Lung (tissue), 12 donors: ENCODE measurements around the gene RAPGEF1. TPM values are rescaled to one million over a fixed set of nuclear protein-coding genes. Genes with fewer than 3 reads are reported as not detected.
A peak's percentile ranks its signal among the peaks of the same experiment; 100 is the strongest.

Experiments used
- ATAC-seq: fragments of 200-7000 bp; cut with Tn5 transposase; one replicate; pipeline ENCODE4 v1.9.1; 2020; ENCODE audit warnings: moderate number of reproducible peaks; ENCODE audit not compliant: insufficient read depth, low FRiP score
- DNase-seq, 3 donors: peaks; one replicate each; pipeline ENCODE4 v3.0.0-alpha.2; 2013 to 2017
- H3K27ac ChIP-seq, 2 donors: one replicate each; pipeline ENCODE4 v1.5.1; 2013; ENCODE audit warnings: mild to moderate bottlenecking in 2 of 2, moderate library complexity in 2 of 2, control low read depth in 1 of 2, inconsistent platforms in 1 of 2, low read depth in 1 of 2, low read length in 1 of 2
- H3K27me3 ChIP-seq, 3 donors: one replicate each; pipeline ENCODE4 v1.5.1; 2013; ENCODE audit warnings: low read length in 2 of 3; ENCODE audit not compliant: control insufficient read depth in 3 of 3, insufficient read depth in 3 of 3
- H3K36me3 ChIP-seq, 4 donors: one replicate each; pipeline ENCODE4 v1.5.1; 2013; ENCODE audit warnings: low read length in 4 of 4, mild to moderate bottlenecking in 1 of 4, moderate library complexity in 1 of 4; ENCODE audit not compliant: control insufficient read depth in 4 of 4, insufficient read depth in 4 of 4
- H3K4me1 ChIP-seq, 5 donors: one replicate each; pipeline ENCODE4 v1.5.1; 2013; ENCODE audit warnings: low read length in 5 of 5, mild to moderate bottlenecking in 2 of 5, moderate library complexity in 1 of 5; ENCODE audit not compliant: control insufficient read depth in 5 of 5, insufficient read depth in 5 of 5
- H3K4me3 ChIP-seq: one replicate; pipeline ENCODE4 v1.5.1; 2013; ENCODE audit warnings: mild to moderate bottlenecking, control low read depth, moderate library complexity
- H3K9ac ChIP-seq, 2 donors: one replicate each; pipeline ENCODE4 v1.5.1; 2013; ENCODE audit warnings: low read length in 2 of 2, control low read depth in 1 of 2; ENCODE audit not compliant: insufficient read depth in 1 of 2
- H3K9me3 ChIP-seq, 4 donors: one replicate each; pipeline ENCODE4 v1.5.1; 2013; ENCODE audit warnings: low read length in 3 of 4, mild to moderate bottlenecking in 1 of 4, moderate library complexity in 1 of 4; ENCODE audit not compliant: control insufficient read depth in 4 of 4, insufficient read depth in 3 of 4
- CTCF ChIP-seq: IDR thresholded peaks from 2 replicates; pipeline ENCODE4 v1.5.1; 2012; ENCODE audit warnings: mild to moderate bottlenecking; ENCODE audit errors: control extremely low read depth, extremely low read depth
- WGBS, 2 donors: extraction: QIAGEN DNeasy Blood & Tissue Kit; methylation state at CpG; one replicate each; pipeline ENCODE4 v1.1.7; 2013; 5-methylcytosine and 5-hydroxymethylcytosine counted together
- polyA plus RNA-seq, 2 donors: library from polyadenylated mRNA; stranded (reverse); fragments of 200-250 nt; gene quantifications; one replicate each; pipeline ENCODE4 v1.2.1, GENCODE V29; 2013
- total RNA-seq, 2 donors: library from RNA; depleted of rRNA in 1 of 2; stranded (reverse); fragments of >200 nt in 1 of 2; gene quantifications; one replicate each; pipeline ENCODE4 v1.2.1, GENCODE V29; 2014 to 2021
- donor health status: control.
- donor health status: control.
- donor health status: Bipolar disorder and iron deficiency.
- donor health status: healthy.
- donor health status: DM: yes; HTN: yes; CAD: no.

The RAPGEF1 gene
- total and polyA plus RNA-seq, 4 donors = 38.9 to 134 (median 55.1) TPM

GRCh38 chr9:131566158-131566557 lies 173.7 kb downstream of the RAPGEF1 start:
- ATAC-seq (no peak), DNase-seq (no peak)
- H3K4me1 ChIP-seq = no peaks in the 10 kb centered on the region
- no peak for TF ChIP-seq CTCF
- H3K36me3 ChIP-seq = peaks cover 2 to 7% (median 4%) of the 10 kb centered on the region in 4 donors
- peaks cover 0 to 5% (median 0%) of the 10 kb centered on the region in 4 donors for H3K9me3 ChIP-seq
- no peaks in the 10 kb centered on the region for H3K27me3 ChIP-seq
- no peak overlapping the region for H3K27ac ChIP-seq
- H3K4me3 ChIP-seq = no peak overlapping the region
- WGBS, 2 donors = 99 to 100% methylated on average over 3 of the region's 3 CpGs
- no peak overlapping the region for H3K9ac ChIP-seq

- DNase-seq (no peak), ATAC-seq (no peak)
- Histone ChIP-seq H3K36me3 (peaks cover 2 to 5% (median 4%) of the 10 kb centered on the region in 4 donors), H3K4me1 (no peaks in the 10 kb centered on the region), H3K9me3 (peaks cover 0 to 5% (median 0%) of the 10 kb centered on the region in 4 donors), H3K27ac (no peak overlapping the region), H3K27me3 (no peaks in the 10 kb centered on the region), H3K4me3 (no peak overlapping the region), H3K9ac (no peak overlapping the region)
- 95 to 98% methylated on average over 5 of the region's 5 CpGs for WGBS, 2 donors
- no peak for TF ChIP-seq CTCF
Measured at GRCh38 chr9:131565369-131565768, 174.5 kb downstream of the RAPGEF1 start.

GRCh38 chr9:131562032-131562959 lies 177.6 kb downstream of the RAPGEF1 start:
- Histone ChIP-seq H3K9me3 (peaks cover 0 to 5% (median 0%) of the 10 kb centered on the region in 4 donors), H3K36me3 (no peaks in the 10 kb centered on the region), H3K27ac (no peak overlapping the region), H3K4me3 (no peak overlapping the region), H3K27me3 (no peaks in the 10 kb centered on the region), H3K4me1 (peaks cover 0 to 2% (median 0%) of the 10 kb centered on the region in 5 donors), H3K9ac (no peak overlapping the region)
- DNase-seq (peak in 2 of 3 donors; percentile 32 to 63), ATAC-seq (no peak)
- WGBS, 2 donors = 66 to 76% methylated on average over 9 of the region's 9 CpGs
- TF ChIP-seq CTCF = no peak
